Renal pelvis (tissue), 4 donors: ENCODE data around the gene SPATA32. TPM values are rescaled to one million over a fixed set of nuclear protein-coding genes. Genes with fewer than 3 reads are reported as not detected.

ENCODE experiments used
- DNase-seq: peaks from one replicate; pipeline ENCODE4 v3.0.0-alpha.2; 2013
- polyA plus RNA-seq, 3 donors: library from polyadenylated mRNA; unstranded; fragments of 120-200 nt; gene quantifications; one replicate each; pipeline ENCODE4 v1.2.1, GENCODE V29; 2013; ENCODE audit not compliant: insufficient read length in 3 of 3

Gene SPATA32
- polyA plus RNA-seq, 3 donors = 0.09 to 0.61 (median 0.31) TPM

GRCh38 chr17:45294506-45294905 is 32.6 kb upstream of the SPATA32 start:
- DNase-seq = no peak

GRCh38 chr17:45293413-45294211 is 31.7 kb upstream of the SPATA32 start:
- DNase-seq = no peak

DNA sequence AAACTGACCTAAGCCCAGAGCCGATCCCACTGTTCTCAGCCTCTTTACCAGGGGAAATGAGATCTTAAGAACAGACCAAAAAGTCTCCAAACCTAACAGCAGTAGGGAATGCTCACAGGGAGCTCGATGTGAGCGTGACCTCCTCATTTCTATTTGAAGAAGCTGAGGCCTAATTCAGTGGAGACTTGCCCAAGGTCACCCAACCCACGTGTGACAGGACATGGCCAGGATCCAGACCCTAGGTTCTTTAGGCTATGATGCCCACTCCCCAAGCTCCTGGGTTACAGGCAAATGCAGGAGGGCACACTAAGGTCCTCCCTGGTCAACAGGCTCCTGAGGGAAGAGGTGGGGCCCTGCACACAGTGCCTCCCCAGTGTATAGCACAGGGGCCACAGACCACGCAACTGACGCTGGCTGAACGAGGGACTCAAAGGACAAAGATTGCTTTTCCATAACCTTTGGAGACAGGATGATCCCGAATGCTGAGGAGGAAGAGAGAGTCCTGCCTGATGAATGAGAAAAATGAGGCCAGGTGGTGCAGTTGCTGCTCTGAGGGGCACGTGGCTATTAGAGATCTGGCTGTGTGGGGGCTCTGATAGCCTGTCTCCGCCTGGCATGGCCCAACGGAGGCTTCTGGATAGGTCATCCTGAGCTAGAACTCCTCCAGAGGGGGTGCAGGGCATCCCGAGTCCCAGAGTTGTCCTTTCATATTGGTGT is 31.0 kb upstream of the SPATA32 start:
- DNase-seq = no peak

DNA sequence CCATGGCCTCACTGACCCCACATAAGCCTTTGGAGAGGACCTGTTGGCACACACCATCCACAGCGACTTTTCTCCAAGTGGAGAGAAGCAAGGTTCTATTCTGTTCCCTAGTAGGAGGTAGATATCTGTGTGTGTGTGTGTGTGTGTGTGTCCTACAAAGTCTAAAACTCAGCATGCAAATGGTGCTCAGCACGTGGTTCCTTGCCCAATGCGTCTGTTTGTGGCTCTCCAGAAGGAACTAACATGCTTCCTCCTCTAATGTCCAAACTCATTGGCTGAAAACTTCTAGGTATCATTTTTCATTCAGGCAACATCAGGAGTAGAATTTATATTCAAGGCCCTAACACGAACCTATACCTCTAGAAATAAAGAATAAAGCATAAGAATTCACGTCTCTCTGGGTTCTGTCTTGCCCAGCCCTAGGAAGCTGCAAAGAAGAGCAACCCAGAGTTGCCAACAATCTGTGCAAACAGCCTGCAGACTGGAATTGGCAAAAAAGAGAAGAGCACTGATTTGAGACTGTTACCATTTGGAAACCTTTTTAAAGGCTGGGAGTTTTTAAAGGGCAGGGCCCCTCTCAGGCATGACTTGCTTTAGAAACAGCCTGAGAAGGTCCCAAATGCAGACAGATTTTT is 29.4 kb upstream of the SPATA32 start:
- no peak for DNase-seq

DNA sequence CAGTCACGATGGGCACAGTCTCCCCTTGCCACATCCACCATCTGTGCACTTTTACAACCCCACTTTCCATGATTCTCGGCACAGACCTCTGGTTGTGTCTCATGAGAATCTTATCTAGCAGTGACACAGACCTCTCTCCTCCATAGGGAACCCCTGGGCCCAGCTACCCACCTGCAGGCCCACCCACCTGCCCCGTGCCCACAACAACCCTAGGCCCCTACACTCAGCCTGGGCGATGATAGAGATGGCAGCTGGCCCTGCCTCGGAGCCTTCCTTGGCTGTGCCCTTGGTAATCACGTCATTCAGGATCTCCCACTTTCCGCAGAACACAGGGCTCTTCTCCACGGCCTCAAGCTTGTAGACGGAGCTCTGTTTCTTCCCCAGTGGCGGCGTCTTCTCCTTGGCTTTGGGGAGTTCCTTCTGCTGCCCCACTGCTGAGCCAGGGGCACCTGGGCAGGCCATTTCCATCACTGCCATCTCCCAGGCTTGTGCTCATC is 28.4 kb upstream of the SPATA32 start:
- DNase-seq = no peak

DNA sequence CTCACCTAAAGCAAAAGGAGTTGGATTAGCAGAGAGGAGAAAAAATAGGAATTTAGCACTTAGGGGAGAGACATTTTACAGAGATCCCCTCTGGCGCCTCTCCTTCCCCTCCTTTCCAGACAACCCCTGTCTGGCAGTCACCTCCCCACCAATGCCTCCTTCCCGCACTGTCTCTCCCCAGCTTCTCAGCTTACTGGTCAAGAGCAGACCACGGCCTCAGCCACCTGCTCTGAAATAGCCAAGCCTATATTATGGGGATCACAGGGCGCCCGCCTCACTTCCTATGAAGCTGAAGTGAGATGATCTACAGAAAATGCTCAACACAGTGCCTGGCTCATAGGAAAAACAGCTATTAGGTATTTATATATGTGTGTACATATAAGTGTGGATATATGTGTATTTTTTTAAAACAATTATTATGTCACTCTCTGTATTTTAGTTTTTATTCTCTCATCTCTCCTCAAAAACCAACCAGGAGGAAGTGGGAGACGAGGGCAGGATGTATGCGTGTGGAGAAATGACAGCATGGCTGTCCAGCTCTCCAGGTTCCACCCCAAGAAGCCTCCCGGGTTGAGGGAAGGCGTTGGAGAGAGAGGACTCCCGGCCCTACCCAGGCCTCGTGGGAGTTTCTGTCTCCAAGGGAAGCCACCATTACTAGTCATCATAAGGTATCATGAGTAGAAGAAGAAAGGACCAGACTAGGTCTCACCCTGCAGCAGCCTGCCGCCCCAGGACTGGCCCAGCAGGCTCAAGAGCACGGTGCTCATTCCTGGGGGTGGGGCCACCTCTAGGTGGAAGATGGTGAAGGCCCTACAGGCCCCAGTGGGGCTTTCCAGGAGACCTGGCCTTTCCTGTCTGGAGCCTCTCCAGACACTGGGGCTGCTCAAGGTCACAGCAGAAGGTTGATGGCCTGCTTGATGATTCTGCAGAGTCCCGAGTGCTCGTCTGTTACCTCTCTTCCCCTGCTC is 27.7 kb upstream of the SPATA32 start:
- DNase-seq = no peak

DNA sequence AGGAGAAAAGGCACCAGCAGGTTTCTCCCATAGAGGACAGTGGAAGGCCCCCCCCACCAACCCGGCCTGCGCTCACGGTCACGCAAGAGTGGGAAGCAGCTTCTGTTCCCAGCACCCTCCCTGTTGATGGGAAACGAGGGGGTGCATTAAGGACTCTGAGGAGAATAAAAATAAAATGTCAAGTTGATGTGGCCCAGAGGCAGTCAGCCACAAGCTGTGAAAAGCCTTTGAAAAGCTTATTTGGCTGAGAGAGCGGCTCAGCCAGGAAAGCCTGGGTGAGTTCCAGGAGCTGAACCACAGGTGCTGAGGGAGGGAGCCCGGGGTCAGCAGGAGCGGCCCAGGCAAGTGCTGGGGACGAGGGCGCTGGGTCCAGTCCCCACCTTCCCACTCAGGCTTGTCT is 26.9 kb upstream of the SPATA32 start:
- DNase-seq = no peak

DNA sequence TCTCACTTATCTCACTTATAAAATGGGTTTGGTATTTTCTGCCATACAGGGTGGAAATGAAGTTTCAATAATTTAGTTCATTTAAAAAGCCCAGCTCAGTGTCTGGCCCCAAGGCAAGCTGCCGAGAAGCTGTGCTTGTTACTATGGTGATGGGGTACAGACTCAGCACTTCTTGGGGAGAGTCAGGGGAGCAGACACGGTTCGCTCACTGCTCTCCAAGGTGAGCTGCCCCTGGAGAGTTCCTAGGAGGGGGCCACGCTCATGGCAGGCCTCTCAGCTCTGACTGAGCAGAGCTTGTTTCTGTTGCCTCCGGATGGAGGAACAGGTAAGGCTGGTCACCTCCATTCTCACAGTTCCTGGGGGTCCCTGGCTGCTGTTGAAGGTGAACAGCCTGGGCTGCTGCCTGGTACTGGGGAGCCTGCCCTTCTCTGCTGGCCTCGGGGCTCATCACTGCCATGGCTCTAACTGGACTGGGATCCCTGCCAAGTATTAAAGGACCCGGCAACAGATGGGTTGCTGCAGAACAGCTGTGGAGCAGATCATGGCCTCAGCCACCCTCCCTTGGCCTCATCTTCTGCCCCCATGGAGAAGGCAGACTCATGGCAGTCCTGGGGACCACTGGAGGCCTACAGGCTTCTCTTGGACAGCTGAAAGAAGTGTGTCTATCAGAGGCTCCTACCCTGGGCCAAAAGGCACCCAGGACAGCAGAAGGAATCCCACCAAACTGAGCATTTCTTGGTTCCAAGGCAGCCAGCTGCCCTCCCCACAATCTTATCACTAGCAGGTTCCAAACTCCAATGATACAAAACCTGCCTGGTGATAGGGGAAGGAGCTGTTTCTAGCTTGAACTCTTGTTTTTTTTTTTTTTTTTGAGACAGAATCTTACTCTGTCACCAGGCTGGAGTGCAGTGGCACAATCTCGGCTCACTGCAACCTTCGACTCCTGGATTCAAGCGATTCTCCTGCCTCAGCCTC is 25.9 kb upstream of the SPATA32 start:
- no peak for DNase-seq

DNA sequence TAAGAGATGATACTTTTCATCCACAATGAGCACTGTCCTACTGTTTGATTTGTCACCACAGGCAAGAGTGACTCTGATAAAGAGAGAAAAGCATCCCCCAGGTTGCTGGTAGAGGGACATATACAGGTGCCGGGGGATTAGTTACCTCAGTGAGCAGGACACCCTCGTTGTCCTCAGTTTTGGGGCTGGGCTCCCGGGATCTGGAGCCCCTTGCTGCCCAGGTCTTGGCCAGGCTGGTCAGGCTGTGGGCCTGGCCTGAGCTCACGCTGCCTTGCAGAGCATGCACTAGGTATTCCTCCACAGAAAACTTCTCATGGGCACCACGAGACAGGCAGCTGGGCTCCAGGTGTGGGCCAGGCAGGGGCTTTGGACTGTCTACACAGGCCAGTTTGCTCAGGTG is 24.4 kb upstream of the SPATA32 start:
- no peak for DNase-seq

DNA sequence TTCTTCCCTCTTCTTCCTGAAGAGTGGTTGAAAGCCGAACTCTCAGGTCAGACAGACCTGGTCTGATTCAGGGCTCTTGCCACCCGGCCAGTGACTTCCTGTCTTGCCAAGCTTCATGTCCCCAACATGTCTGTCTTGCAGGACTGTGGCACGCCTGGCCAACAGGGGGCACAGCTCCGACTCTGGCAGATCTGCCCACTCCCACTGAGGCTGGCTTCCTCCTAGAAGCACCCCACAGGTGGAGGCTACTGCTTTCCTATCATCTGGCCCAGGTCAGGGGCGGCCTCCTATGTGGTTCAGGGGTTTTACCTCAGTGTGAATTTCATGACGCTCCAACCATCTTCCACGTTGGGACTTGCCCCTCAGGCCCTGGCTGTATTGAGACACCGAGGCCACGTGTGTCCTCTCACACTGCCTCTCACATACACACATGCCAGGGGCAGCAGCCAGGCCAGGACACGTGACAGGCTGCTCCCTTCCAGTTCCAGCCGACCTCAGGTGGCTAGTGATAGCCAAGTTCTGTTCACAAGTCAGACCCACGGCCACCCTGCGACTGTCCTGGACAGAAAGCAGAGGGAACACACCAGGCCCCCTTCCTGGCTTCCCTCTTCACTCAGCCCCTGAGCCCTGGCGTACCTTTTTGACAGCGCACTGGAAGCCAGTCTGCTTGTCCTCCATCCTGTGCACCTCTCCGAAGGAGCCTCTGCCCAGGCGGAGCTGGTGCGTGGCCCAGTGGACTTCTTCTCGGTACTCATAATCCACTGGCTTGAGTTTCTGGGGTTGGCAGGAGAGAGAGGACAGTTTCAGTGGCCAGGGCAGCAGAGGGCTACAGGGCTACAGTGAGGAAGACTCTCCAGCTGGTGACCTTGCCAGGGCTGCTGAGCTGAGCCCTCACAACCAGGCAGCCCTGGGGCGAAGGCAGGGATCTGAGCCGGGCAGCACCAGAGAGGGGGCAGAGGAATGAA is 22.6 kb upstream of the SPATA32 start:
- DNase-seq = no peak

GRCh38 chr17:45283711-45284110 is 21.8 kb upstream of the SPATA32 start:
- DNase-seq = no peak

DNA sequence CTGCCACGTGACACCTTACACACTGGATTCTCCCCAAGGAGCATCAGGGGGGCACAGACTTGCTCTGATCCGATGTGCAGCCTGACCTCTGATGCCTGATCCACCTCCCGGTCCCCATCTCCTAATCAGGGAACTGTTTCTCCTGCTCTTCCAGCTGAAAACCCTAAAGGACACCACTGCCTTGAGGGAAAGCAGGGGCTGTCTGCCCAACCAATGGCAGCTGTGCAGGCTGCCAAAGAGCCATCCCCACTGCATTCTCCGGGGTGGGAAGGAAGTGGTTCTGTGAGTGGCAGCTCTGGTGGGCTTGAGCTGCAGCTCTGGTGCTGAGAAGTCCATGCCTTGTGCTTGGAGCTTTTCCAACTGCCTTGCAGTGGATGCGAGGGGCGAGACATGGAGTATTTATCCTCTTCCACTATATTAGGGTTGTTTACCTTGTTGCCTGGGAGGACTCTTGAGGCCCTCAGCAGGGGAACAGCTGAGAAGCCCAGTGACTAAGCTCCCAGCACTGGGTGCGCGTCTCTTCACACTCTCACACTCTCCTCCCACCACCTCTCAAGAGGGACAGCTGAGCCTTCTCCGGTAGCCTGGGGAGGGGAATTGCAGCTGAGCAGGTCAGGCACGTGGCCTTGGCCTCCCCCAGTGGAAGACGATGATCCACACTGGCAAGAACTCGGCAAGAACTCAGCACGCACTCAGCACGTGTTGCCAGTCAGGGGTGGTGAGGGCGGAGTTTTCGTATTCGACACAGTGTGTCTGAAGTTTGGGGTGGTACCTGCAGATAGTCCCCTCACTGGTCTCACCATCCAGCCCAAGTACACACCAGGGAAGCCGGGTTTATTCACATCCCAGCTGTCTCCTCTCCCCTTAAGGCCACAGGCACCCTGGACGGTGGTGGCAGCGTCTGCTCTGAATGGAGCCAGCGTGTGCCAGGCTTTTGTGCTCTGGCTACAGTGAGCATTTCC is 21.1 kb upstream of the SPATA32 start:
- no peak for DNase-seq

DNA sequence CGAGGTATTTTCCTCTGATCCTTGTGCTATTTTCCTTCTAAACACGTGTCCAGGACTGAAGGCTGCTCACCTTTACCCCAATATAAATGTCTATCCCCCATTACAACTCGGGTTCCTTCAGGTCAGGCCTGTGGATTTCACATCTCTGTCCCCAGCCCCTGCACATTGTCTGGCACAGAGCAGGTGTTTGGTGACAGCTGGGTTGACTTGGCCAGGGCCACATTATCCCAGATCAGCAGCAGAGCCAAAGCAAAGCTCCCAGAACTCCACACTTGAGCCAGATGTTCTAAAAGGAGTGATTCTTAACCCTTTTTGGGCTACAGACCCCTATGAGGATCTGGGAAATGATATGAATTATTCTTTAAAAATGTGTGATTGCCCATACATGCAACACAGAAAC is 18.0 kb upstream of the SPATA32 start:
- no peak for DNase-seq

DNA sequence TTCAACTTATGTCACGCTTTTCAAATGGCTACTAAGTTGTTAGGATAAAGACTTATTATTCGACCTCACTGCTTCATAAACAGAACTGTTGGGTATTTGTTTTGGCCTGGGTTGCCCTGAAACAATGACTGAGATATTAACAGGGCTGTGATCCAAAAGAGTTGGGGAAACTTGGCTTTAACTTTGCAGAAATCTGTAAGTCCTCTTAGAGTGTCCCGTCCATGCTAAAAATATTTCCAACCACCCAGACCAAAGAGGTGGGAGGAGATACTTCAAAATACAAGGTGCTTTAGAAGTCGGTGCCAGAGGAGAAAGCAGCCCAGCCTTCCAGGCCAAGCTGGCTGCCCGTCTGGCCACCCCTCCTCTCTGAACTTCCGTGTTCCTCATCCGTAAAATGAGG is 16.1 kb upstream of the SPATA32 start:
- DNase-seq = no peak

DNA sequence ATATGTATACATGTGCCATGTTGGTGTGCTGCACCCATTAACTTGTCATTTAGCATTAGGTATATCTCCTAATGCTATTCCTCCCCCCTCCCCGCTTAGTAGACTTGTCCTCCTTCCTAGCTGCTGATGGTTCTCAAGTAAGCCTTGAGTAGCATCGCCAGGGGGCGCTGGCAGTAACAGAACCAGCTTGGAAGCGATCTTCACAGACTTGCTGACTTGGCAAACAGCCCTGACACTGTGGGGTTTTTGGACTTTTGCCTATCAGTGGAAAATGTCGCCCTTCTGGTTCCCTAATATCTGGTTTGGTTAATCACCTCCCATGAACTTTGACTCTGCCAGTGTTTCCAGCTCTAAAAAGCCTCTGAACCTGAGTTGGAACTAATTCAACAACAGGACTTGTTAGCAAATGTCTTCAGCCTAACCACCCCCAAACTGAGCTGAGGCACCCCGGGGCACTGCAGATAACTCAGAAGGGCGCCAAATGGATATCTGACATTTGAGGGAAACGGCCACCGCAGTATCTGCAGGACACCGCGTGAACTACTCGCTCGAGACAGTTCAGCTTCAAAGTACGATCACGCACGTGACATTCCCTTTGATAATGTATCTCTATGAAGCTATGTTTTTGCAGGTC is 15.4 kb upstream of the SPATA32 start:
- DNase-seq = peak; percentile 90

- no peak for DNase-seq
These were observed 14.1 kb upstream of the SPATA32 start for GRCh38 chr17:45276031-45276430.

DNA sequence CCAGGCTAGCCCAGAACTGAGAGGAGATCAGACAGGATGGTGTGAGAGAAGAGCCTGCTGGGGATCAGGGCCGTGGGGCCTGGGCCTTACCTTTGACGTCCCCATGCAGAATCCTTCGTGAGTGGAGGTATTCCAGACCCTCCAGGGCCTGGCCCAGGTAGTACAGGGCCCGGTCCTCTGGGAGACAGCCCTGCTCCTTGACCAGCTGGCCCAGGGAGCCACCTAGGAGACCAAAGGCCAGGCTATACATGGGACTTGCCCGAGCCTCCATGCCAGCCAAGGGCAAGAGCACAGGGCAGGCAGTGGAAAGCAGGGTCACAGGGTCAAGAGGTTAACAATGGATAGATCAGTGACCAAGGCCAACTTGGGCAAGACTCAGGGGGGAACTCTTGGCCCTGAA is 12.1 kb upstream of the SPATA32 start:
- DNase-seq = no peak
